SIG-M5 treated with dmso at 0.1 percent for 504 hours (cell line): ENCODE results near the gene SIK3.
"Not testable (repeated sequence)": the region's sequence is repeated elsewhere in the genome, so short reads cannot be mapped to it uniquely, and the experiment has no call there.

Experiments
- DNase-seq: peaks from one replicate; lab custom pipeline; 2025; ENCODE audit not compliant: unreplicated experiment; lab: John Stamatoyannopoulos, UW

Gene SIK3

GRCh38 chr11:117050121-117050520 is 48.1 kb downstream of the SIK3 start:
- DNase-seq, result not testable (repeated sequence)

DNA sequence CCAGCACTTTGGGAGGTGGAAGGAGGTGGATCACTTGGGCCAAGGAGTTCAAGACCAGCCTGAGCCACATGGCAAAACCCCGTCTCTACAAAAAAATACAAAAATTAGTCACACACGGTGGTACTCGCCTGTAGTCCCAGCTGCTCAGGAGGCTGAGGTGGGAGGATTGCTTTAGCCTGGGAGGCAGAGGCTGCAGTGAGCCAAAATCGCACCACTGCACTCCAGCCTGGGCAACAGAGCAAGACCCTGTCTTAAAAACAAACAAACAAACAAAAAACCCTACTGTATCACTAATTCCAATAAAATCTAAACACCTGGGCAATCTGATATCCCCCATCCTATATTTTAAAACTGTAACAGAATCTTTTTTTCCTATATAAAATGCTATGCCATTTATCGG is 51.6 kb downstream of the SIK3 start:
- DNase-seq, result not testable (repeated sequence)

DNA sequence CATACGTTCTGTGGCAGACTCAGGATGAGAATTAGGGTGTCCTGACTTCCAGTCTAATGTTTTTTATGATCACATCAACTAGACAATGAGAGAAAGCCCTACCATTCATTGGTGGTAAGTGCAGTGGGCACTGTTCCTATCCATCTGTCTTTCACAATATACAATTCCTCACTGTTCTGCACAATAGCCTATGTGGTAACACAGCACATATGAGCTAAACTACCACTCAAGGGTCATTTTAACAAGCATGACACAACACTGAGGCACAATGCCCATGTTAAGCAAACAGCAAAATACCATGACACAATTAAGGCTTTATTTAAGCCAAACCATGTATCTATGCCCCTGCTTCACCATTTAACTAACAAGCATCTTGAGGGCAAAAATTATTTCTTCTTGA is 52.3 kb downstream of the SIK3 start:
- DNase-seq, result no peak

- DNase-seq, result no peak
Observed at GRCh38 chr11:117045196-117045595, 53.0 kb downstream of the SIK3 start.

GRCh38 chr11:117044287-117045035 is 53.8 kb downstream of the SIK3 start:
- DNase-seq, result no peak

- no peak for DNase-seq
Observed at GRCh38 chr11:117042689-117043088, 55.5 kb downstream of the SIK3 start.

DNA sequence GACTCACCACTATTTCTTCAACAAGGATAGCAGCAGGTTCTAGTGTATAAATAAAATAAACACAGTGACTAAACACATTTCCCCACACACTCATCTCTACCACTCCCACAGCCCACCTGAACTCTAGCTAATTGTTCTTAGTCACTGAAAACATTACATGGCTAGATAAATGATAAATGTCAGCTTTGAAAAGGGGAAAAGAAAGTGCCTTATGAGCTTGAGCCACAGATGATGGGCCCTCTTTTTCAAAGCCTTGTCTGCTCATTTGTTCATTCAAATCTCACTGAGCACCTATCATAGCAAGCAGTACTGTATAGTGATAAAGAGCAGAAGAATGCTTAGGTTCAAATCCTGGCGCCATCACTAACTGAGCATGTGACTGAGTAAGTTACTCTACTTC is 58.3 kb downstream of the SIK3 start:
- DNase-seq, result no peak

DNA sequence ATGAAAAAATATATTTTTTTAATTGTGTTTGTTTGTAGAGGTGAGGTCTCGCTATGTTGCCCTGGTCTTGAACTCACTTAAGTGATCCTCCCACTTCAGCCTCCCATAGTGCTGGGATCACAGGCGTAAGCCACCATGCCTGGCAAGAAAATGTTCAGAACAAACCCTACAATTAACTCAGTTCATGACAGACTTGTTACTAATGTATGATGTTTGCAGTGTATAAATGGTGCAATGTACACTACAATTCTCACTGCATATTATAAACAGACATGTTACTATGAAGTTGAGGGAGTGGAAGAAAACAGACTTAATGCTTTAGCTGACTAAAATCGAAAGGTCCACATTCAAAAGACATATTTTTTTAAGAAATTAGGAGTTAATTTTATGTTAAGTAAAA is 59.0 kb downstream of the SIK3 start:
- DNase-seq, result no peak

- DNase-seq, result no peak
Observed at GRCh38 chr11:117037975-117038350, 60.3 kb downstream of the SIK3 start.

- no peak for DNase-seq
Observed at GRCh38 chr11:117037279-117037974, 60.8 kb downstream of the SIK3 start.

DNA sequence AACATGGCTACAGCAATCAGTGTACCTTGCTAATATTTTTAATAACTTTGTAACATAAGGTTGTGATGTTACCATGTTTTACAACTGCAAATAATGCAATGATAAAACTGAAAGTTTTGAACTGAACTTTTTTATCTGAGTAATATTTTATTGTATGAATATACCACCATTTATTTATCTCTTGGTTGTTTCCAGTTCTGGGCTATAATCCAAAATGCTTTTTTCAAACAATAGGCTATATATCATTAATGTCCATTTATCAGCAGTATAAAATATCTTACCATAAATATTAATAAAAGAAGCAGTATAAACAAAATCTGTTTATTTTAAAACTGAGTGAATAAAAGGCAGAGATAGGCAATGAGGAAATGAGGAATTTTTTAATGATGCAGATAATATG is 63.3 kb downstream of the SIK3 start:
- DNase-seq, result no peak

- no peak for DNase-seq
Observed at GRCh38 chr11:117026593-117027330, 71.5 kb downstream of the SIK3 start.

DNA sequence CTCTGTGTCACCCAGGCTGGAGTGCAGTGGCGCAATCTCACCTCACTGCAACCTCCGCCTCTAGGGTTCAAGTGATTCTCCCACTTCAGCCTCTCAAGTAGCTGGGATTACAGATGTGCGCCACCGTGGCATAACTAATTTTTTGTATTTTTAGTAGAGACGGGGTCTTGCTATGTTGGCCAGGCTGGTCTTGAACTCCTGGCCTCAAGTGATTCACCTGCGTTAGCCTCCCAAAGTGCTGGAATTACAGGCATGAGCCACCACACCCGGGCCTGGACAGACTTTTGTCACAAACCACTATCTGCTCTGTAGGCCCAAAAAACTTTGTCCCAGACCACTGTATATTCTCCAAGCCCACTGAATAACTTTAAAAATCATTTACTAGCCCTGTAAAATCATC is 74.5 kb downstream of the SIK3 start:
- not testable (repeated sequence) for DNase-seq

- no peak for DNase-seq
Observed at GRCh38 chr11:117023178-117023577, 75.0 kb downstream of the SIK3 start.

DNA sequence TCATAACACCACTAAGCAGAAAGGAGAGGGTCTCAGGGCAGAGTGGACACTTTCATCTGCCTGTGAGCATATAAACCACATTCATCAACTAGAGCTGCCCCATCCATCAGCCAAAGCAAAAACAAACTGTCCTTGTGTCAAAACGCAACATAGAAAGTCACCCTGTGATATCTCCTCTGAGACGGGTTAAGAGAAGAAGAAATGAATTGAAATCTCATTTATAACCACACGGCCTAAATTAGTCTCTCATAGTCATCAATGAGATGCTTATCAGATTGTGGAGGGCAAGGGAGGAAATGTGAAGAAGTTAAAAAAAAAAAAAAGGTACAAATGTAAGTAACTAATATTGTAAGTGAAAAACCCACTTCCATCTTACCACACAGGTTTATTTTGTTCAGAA is 75.7 kb downstream of the SIK3 start:
- no peak for DNase-seq

GRCh38 chr11:117020869-117021564 is 77.2 kb downstream of the SIK3 start:
- no peak for DNase-seq

DNA sequence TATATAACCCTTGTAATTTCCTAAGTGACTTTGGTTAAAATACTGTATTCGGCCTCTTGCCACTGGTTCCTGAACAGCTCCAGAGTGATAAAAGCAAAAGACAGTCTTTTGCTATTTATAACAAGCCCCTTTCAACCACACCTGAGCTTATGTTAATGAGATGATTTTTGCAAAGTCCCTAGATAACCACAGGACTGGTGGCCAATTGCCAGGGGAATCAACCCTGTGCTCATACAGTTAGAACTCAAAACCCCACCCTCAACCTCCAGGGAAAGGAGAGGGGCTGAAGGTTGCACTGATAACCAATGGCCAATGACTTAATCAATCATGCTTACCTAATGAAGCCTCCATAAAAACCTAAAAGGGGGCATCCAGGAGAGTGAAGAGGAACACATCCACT is 77.9 kb downstream of the SIK3 start:
- DNase-seq, result no peak

DNA sequence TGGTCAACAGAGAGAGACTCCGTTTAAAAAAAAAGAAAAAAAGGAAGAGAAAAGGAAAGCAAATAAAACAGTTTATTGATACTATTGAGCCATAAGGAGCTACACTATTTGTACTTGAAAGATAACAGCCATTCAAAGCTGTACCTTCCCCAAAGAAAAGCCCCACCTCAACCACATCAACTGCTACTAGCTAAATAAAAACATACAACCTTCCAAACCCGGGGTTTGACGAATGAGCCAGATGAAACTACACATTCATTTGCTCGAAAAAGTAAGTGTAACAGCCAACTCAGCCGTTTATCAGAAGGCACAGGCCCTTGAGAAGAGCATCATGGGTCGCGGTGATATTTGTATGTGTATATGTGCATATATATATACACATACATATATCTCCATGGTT is 78.4 kb downstream of the SIK3 start:
- no peak for DNase-seq

DNA sequence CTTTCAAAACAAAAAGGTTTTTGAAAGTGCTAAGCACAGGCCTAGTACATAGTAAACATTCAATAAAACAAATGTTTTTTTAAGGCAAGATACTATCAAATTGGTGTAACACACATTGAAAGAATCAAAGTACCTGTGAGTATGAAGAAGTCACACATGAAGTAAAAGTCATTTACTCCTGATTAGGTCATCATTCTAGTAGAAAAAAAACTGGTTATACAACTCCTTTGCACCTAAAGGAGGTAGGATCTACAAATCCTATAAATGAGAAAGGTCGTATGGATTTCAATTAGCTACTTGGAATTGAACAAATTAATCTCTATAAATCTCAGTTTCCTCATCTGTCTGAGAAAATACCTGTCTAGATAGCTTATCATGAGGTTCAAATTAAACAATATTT is 80.8 kb downstream of the SIK3 start:
- DNase-seq, result no peak

DNA sequence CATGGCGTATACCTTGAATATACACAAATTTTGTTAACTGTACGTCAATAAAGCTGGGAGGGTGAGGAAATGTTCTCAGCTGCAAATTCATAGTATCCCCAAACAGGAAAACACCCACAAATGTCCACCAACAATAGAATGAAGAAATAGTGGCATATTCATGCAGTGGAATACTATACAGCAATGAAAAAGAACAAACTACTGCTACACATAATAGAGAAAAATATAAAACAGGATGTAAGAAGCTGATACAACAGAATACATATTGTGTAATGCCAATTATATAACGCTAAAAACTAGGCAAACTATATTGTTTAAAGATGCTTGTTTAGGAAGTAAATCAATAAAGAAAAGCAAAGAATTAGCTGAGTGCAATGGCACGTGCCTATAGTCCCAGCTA is 81.5 kb downstream of the SIK3 start:
- DNase-seq, result no peak

DNA sequence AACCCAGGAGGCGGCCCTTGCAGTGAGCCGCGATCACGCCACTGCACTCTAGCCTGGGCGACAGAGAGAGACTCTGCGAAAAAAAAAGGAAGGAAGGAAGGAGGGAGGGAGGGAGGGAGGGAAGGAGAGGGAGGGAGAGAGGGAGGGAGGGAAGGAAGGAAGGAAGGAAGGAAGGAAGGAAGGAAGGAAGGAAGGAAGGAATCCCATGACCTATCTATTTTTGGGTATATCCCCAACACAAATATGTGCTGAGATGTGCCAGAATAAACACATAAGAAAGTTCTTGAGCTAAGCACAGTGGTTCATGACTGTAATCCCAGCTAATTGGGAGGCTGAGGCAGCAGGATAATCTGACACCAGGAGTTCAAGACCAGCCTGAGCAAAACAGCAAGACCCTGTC is 82.0 kb downstream of the SIK3 start:
- no peak for DNase-seq

DNA sequence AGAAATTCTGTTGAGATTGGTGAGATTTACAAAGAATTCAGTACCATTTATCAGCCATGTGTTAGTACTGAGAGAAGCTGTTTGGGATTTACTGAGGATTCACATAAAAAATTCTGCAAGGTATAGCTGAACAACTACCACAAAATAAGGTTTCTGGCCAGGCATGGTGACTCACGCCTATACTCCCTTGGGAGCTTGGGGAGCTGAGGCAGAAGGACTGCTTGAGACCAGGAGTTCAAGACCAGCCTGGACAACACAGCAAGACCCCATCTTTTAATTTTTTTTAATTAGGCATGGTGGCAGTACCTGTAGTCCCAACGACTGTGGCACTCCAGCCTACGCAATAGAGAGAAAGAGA is 86.7 kb downstream of the SIK3 start:
- DNase-seq, result no peak
